ENCODE measurements around the gene HMGB1.

HMGB1 gene

GRCh38 chr13:30429235-30429634 lies 36.5 kb downstream of the HMGB1 start:
- no peak for DNase-seq

GRCh38 chr13:30423891-30424290 lies 41.8 kb downstream of the HMGB1 start:
- no peak for DNase-seq

- DNase-seq = peak; percentile 75
Observed at GRCh38 chr13:30422054-30422839, 43.5 kb downstream of the HMGB1 start, which contains the start of gene UBE2L5. Gene UBE2L5, plus strand, starts transcription at chr13:30422493. Its CDS starts 5,498 bp downstream, at chr13:30427991.

- peak; percentile 86 for DNase-seq
Observed at GRCh38 chr13:30421093-30422053, 44.4 kb downstream of the HMGB1 start.

- no peak for DNase-seq
Observed at GRCh38 chr13:30418717-30419459, 46.8 kb downstream of the HMGB1 start.

GRCh38 chr13:30418075-30418716 lies 47.5 kb downstream of the HMGB1 start:
- no peak for DNase-seq

DNA sequence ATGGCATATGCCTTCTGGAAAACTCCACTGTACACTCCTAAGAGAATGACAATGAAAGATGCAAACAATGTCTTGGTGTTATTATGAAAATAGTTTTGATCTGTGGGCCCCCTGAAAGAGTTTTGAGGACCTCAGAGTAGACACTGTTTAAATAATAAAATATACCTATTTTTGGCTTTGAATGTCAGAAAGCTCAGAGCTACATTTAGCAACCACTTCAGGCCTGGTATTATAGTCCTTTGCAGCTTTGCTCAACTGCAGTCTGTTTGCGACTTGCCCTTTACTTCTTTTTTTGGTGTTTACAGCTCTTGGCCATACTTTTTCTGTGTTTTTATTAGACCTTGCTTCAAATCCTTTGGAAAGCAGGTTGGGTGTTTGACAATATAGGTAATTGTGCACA lies 49.3 kb downstream of the HMGB1 start:
- DNase-seq = no peak

DNA sequence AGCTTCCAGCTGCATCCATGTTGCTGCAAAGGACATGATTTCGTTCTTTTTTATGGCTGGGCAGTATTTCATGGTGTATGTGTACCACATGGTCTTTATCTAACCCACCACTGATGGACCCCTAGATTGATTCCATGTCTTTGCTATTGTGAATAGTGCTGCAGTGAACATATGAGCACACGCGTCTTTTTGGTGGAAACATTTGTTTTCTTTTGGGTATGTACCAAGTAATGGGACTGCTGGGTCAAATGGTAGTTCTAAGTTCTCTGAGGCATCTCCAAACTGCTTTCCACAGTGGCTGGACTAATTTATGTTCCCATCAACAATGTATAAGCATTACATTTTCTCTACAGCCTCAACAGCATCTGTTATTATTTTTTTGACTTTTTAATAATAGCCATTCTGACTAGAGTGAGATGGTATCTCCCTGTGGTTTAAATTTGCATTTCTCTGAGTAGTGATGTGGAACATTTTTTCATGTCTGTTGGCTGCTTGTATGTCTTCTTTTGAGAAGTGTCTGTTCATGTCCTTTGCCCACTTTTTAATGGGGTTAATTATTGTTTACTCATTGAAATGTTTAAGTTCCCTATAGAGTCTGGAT lies 50.2 kb downstream of the HMGB1 start:
- DNase-seq = no peak

DNA sequence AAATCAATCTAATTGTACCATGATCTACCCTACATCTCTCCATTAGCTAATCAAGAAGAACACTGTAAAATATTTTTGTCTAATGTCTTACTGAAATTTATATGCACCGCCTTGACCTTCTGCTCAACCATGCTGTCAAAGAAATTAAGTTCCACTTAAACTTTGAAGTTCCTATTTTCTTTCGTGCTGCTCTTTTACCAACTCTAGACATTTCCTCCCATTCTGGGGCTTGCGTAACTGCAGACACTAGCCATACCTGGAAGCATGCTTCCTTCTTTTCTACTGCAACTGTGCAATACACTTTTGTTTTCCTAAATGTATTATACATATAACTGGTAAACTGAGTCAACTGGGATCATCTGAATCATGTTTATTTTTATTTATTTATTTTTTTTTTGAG lies 51.9 kb downstream of the HMGB1 start:
- DNase-seq = peak; percentile 30

GRCh38 chr13:30412346-30412745 lies 53.4 kb downstream of the HMGB1 start:
- peak; percentile 11 for DNase-seq

DNA sequence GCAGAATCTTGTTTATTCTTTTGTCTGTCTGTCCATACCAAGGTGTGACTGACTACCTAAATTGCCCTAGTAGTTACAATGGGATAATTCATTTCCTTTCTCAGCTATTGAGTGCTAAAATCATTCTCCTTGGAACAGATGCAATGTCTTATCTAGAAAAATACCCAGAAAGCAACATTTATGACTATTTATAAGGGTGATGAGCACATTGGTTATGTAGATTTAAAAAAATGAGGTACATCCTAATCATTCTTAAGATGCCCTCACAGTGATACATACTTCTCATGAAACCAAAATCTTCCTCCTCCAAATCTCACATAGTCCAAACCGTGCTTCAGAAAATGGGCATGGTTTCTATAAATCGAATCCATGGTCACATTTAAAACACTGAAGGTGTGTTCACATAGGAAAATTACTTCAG lies 55.0 kb downstream of the HMGB1 start:
- DNase-seq = no peak

GRCh38 chr13:30409886-30410704 lies 55.6 kb downstream of the HMGB1 start:
- no peak for DNase-seq

GRCh38 chr13:30408319-30409101 lies 57.2 kb downstream of the HMGB1 start:
- DNase-seq = peak; percentile 90

DNA sequence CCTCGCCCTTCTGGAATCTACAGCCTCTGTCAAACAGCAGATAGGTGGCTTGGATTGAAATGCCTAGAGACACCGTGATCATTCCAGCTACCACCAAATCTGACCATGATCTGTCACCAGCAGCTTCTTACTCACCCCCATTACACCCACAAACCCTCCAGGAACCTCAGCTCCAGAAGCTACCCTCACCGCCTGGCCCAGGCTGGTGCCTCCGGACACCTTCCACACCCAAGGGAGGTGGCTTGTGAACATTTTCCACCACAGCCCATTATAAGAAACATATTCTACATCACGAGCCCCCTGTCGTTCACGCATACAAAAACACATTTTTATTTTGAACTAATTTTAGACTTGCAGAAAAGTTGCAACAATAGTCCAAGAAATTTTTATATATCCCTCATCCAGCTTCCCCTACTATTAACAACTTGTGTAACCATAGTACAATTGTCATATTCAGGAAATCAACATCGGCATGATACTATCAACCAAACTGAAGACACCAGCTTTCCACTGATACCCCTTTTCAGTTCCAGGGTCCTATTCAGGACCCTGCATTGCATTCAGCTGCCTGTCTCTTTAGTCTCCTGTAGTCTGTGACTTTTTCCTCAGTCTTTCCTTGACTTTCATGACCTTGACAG lies 58.8 kb downstream of the HMGB1 start:
- no peak for DNase-seq
